Hepatocyte (in vitro differentiated cells): ENCODE data around the gene SMIM43.

Experiments
- CTCF ChIP-seq: fragments of 200-600 bp; sonication (generic); IDR thresholded peaks from 2 replicates; pipeline ENCODE4 v1.5.1; 2016; ENCODE audit warnings: antibody characterized with exemption, mild to moderate bottlenecking; ENCODE audit not compliant: poor library complexity
- EZH2 ChIP-seq: fragments of 200-600 bp; sonication (generic); IDR thresholded peaks from 2 replicates; pipeline ENCODE4 v1.6.1; 2016; ENCODE audit warnings: antibody characterized with exemption, mild to moderate bottlenecking, borderline replicate concordance
- EZH2phosphoT487 ChIP-seq: fragments of 200-600 bp; sonication (generic); IDR thresholded peaks from one replicate; pipeline ENCODE4 v1.6.1; 2018; ENCODE audit warnings: antibody characterized with exemption, mild to moderate bottlenecking, low read depth, moderate library complexity; ENCODE audit not compliant: unreplicated experiment, severe bottlenecking

DNA sequence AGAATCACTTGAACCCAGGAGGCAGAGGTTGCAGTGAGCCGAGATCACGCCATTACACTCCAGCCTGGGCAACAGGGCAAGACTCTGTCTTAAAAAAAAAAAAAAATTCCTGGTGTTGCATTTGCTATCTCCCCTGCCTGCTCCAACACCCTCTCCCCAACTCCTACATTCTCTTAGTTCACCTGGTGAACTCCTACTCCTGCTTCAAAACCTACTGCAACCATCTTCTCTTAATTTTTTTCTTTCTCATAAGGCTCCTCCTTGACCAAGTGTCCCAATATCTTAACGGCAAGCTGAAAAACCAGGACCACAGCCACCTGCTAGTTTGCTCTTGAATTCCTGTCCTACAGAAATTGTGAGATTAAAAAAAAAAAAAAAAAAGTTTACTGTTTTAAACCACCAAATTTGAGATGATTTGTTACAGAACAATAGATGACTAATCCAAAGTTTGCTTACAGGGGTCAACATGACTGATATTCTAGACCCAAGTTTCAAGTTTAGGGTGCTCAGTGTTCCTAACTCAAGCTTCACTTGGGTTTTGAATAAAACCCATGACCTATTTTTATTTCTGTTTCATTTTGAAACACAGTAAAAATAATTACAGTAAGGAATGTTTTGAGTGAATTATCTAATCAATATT lies 55.1 kb downstream of the SMIM43 start:
- TF ChIP-seq CTCF: no peak
- TF ChIP-seq EZH2phosphoT487: no peak
- TF ChIP-seq EZH2: no peak
